Left kidney (tissue), 1 donor: ENCODE results near the gene CCDC180. TPM values are rescaled to one million over a fixed set of nuclear protein-coding genes. Genes with fewer than 3 reads are reported as not detected.

ENCODE experiments used
- polyA plus RNA-seq: library from polyadenylated mRNA; unstranded; fragments of 120-200 nt; gene quantifications from one replicate; pipeline ENCODE4 v1.2.1, GENCODE V29; 2013; ENCODE audit not compliant: insufficient read length

CCDC180 gene
- polyA plus RNA-seq, 1 donor, result 30.0 TPM

Other genes starting within 250 kb of the CCDC180 start
- gene TDRD7, start 104.4 kb downstream of the CCDC180 start, polyA plus RNA-seq, result 8.8 TPM
- 1.7 TPM for gene TMOD1, start 194.0 kb downstream of the CCDC180 start, polyA plus RNA-seq